RWPE2 (cell line): ENCODE results near the gene ACY1.

Experiments
- ATAC-seq: fragments of 200-7000 bp; cut with Tn5 transposase; 3 replicates; pipeline ENCODE4 v1.9.1; 2021; ENCODE audit warnings: low read depth
- DNase-seq: peaks from one replicate; pipeline ENCODE4 v3.0.0-alpha.2; 2020; ENCODE audit warnings: low spot score
- H3K27ac ChIP-seq: fragments of 450-650 bp; 2 replicates; pipeline ENCODE4 v1.5.1; 2017; ENCODE audit warnings: mild to moderate bottlenecking; ENCODE audit not compliant: poor library complexity, severe bottlenecking
- H3K27me3 ChIP-seq: fragments of 250-450 bp; sonication (Bioruptor Pico); 2 replicates; pipeline ENCODE4 v1.5.1; 2021; ENCODE audit warnings: mild to moderate bottlenecking, moderate library complexity; ENCODE audit not compliant: insufficient read depth, poor library complexity, severe bottlenecking
- H3K36me3 ChIP-seq: fragments of 250-450 bp; sonication (Bioruptor Pico); 2 replicates; pipeline ENCODE4 v1.5.1; 2020; ENCODE audit warnings: low read depth, mild to moderate bottlenecking, moderate library complexity
- H3K4me1 ChIP-seq: fragments of 250-450 bp; sonication (Bioruptor Pico); 2 replicates; pipeline ENCODE4 v1.5.1; 2021; ENCODE audit warnings: mild to moderate bottlenecking, moderate library complexity; ENCODE audit not compliant: insufficient read depth, poor library complexity, severe bottlenecking
- H3K4me3 ChIP-seq: fragments of 250-450 bp; sonication (Bioruptor Pico); 2 replicates; pipeline ENCODE4 v1.5.1; 2021; ENCODE audit warnings: mild to moderate bottlenecking, moderate library complexity; ENCODE audit not compliant: severe bottlenecking
- H3K9me3 ChIP-seq: fragments of 250-450 bp; sonication (Bioruptor Pico); 2 replicates; pipeline ENCODE4 v1.5.1; 2021; ENCODE audit warnings: mild to moderate bottlenecking, moderate library complexity; ENCODE audit not compliant: severe bottlenecking
- TF ChIP-seq, protein P1 (sequence below): fragments of 450-650 bp; IDR thresholded peaks from one replicate; pipeline ENCODE4 v1.5.1; 2017; ENCODE audit warnings: mild to moderate bottlenecking, moderate library complexity; ENCODE audit not compliant: poor library complexity, severe bottlenecking

The ACY1 gene

DNA sequence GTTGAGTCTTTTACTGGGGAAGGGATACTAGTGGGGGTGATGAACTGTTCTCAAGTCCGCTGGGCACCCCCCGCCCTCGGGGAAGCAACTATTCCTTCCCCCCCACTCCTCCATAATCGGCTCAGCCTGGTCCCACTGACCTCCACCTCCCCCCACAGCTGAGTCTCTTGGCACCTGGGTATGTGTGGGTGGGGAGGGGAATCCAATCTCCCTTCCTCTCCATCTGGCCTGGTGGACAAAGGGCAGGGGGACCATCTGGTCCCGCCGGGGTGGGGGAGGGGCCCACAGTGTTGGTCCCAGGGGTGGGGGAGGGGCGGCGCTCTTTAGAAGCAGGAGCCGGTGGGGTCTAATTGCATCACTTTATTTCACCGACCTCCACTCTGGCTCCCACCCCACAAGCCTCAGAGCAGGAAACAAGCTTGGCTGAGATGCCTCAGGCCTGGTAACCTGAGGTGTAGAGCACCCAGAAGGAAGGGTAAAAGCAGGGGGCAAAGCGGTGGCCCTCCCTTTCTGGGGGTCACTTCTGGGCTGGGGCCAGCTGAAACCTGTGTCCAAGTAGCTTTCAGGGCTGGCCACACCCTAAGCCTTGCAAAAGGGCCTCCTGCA is 15.1 kb upstream of the ACY1 start:
- Histone ChIP-seq H3K36me3 (no peaks in the 10 kb centered on the region), H3K27ac (peak overlapping the region; percentile 75)

DNA sequence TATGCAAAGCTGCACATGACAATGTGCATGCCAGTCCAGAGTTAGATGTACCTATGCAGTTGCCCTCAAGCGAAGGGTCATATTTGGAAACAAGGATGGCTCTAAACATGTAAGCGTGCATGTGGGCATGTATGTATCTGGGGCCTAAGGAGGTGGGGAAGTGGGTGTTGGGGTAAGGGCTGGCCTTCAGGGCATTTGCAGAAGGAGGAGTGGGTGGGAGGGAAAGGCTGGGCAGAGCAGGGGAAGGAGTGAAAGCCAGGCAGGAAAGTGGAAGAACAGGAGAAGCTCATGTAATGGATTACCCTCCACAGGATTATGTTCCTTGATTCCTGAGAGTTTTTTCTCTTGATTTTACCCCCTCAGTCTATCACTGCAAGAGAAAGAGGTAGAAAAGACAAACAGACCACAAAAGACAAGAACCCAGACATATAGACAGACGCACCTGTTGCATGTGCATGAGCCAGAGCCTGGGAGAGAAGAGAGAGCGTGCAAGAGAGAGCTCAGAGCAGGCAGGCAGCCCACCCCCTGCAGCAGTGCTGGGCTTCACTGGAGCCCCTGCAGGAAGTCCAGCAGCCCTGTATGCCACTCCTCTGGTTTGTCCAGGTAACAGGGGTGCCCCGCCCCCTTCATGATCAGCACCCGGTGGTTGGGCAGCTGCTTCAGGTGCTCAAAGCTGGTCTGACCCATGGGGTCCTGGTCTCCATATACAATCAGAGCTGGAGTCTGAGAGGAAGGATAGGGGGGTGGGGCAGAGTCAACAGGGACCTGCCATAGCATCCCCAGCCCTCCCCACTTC is 14.3 kb upstream of the ACY1 start:
- Histone ChIP-seq H3K36me3 (no peaks in the 10 kb centered on the region), H3K4me1 (peaks cover 1% of the 10 kb centered on the region), H3K9me3 (no peaks in the 10 kb centered on the region), H3K27ac (peak overlapping the region; percentile 75), H3K27me3 (no peaks in the 10 kb centered on the region), H3K4me3 (no peak overlapping the region)
- DNase-seq (no peak), ATAC-seq (no peak)
- TF ChIP-seq, protein P1, sequence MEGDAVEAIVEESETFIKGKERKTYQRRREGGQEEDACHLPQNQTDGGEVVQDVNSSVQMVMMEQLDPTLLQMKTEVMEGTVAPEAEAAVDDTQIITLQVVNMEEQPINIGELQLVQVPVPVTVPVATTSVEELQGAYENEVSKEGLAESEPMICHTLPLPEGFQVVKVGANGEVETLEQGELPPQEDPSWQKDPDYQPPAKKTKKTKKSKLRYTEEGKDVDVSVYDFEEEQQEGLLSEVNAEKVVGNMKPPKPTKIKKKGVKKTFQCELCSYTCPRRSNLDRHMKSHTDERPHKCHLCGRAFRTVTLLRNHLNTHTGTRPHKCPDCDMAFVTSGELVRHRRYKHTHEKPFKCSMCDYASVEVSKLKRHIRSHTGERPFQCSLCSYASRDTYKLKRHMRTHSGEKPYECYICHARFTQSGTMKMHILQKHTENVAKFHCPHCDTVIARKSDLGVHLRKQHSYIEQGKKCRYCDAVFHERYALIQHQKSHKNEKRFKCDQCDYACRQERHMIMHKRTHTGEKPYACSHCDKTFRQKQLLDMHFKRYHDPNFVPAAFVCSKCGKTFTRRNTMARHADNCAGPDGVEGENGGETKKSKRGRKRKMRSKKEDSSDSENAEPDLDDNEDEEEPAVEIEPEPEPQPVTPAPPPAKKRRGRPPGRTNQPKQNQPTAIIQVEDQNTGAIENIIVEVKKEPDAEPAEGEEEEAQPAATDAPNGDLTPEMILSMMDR = no peak

More for the DNA sequence above, 15.1 kb upstream of the ACY1 start:
- no peaks in the 10 kb centered on the region for H3K4me1 ChIP-seq
- no peaks in the 10 kb centered on the region for H3K27me3 ChIP-seq
- DNase-seq (no peak), ATAC-seq (0 out of 3 replicates have a peak, but pooled peaks have one; percentile 3)
- peak overlapping the region; percentile 89 for H3K4me3 ChIP-seq
- TF ChIP-seq, protein P1 = no peak
- H3K9me3 ChIP-seq = no peaks in the 10 kb centered on the region

DNA sequence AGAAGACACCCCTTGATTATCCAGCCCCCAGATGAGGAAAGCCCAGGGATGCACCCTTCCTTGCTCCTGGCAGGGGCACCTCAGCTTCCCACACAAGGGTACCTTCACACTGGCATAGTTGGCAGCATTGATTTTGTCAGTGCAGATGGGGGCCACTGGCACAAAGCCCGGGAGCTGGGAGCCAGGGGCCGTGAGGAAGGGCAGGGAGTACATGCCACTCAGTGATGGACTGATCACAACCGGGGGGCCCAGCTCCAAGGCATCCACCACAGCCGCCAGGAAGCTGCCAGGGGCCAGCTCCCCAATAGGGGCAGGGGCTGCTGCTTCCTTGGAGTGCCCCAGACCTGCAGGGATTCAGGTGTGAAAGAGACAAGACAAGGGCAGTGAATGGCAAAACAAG is 13.5 kb upstream of the ACY1 start:
- no peak for ATAC-seq

DNA sequence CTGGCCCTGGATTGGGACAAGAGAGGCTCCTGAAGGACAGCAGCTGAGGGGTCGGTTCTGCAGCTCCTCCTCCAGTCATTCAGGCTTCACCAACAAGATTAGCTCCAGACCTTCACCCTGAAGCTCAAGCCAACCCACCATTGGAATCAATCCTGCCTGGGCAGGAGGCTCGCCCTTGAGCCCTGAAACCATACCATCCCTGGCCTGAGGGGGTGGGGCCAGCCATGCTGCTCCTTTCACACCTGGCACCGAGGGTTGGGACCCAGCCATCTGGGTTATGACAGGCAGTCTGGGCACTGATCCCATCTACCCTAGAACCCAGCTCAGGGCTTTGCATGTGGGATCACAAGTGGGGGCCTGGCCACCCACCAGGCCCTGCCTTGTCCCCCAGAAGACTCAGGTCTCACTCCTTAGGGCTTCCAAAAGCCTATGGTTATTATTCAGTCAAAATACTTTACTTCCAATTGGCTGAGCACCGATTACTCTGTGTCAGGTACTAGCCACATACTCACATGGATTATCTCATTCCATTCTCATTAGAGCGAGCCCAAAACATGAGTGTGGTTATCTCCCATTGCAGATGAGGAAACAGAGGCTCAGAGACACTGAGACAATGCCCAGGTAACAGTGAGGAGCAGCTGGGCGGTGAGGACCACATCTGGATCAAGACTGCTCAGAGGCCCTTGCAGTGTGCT is 12.6 kb upstream of the ACY1 start:
- ATAC-seq = no peak
- DNase-seq = no peak
- peaks cover 8% of the 10 kb centered on the region for H3K4me1 ChIP-seq

More for the DNA sequence above, 13.5 kb upstream of the ACY1 start:
- Histone ChIP-seq H3K4me1 (peaks cover 8% of the 10 kb centered on the region), H3K27me3 (no peaks in the 10 kb centered on the region), H3K9me3 (no peaks in the 10 kb centered on the region), H3K4me3 (no peak overlapping the region), H3K36me3 (no peaks in the 10 kb centered on the region), H3K27ac (no peak overlapping the region)
- no peak for DNase-seq
- TF ChIP-seq, protein P1 = no peak

More for the DNA sequence above, 12.6 kb upstream of the ACY1 start:
- H3K27ac ChIP-seq = no peak overlapping the region
- no peaks in the 10 kb centered on the region for H3K9me3 ChIP-seq
- H3K27me3 ChIP-seq = no peaks in the 10 kb centered on the region
- H3K4me3 ChIP-seq = no peak overlapping the region
- TF ChIP-seq, protein P1 = no peak
- no peaks in the 10 kb centered on the region for H3K36me3 ChIP-seq
